GM23338 (cell line): ENCODE data around the gene CTDSPL. TPM values are rescaled to one million over a fixed set of nuclear protein-coding genes. Genes with fewer than 3 reads are reported as not detected.
A peak's percentile ranks its signal among the peaks of the same experiment; 100 is the strongest.

ENCODE experiments used
- ATAC-seq: fragments of 200-7000 bp; cut with Tn5 transposase; 3 replicates; pipeline ENCODE4 v1.9.1; 2020
- DNase-seq: peaks from one replicate; pipeline ENCODE4 v3.0.0-alpha.2; 2015; ENCODE audit warnings: low spot score
- H2AFZ ChIP-seq: fragments of 200-600 bp; sonication (generic); 2 replicates; pipeline ENCODE4 v1.8.0; 2016; ENCODE audit warnings: antibody characterized with exemption, mild to moderate bottlenecking, moderate library complexity
- H3F3A ChIP-seq: fragments of 200-600 bp; sonication (generic); replicated peaks from 2 replicates; pipeline ENCODE4 v1.8.0; 2017; ENCODE audit warnings: antibody characterized with exemption, mixed run types, low read depth
- H3K27ac ChIP-seq: fragments of 200-600 bp; sonication (generic); 2 replicates; pipeline ENCODE4 v1.6.1; 2016; ENCODE audit warnings: low read depth
- H3K27me3 ChIP-seq: fragments of 200-600 bp; sonication (generic); 2 replicates; pipeline ENCODE4 v1.8.0; 2016; ENCODE audit warnings: mild to moderate bottlenecking, mixed run types, moderate library complexity; ENCODE audit not compliant: insufficient read depth
- H3K36me3 ChIP-seq: fragments of 200-600 bp; sonication (generic); 2 replicates; pipeline ENCODE4 v1.8.0; 2016; ENCODE audit warnings: mild to moderate bottlenecking; ENCODE audit not compliant: insufficient read depth
- H3K4me1 ChIP-seq: fragments of 200-600 bp; sonication (generic); 2 replicates; pipeline ENCODE4 v1.8.0; 2016; ENCODE audit warnings: mild to moderate bottlenecking, moderate library complexity; ENCODE audit not compliant: insufficient read depth
- H3K4me2 ChIP-seq: fragments of 200-600 bp; sonication (generic); 2 replicates; pipeline ENCODE4 v1.7.1; 2017; ENCODE audit warnings: mixed run types
- H3K4me3 ChIP-seq: fragments of 200-600 bp; sonication (generic); 2 replicates; pipeline ENCODE4 v1.6.1; 2016; ENCODE audit warnings: mixed run types
- H3K79me2 ChIP-seq: fragments of 200-600 bp; sonication (generic); replicated peaks from 2 replicates; pipeline ENCODE4 v1.8.0; 2017; ENCODE audit warnings: mild to moderate bottlenecking; ENCODE audit not compliant: insufficient read depth
- H3K9me2 ChIP-seq: fragments of 200-600 bp; sonication (generic); 2 replicates; pipeline ENCODE4 v1.8.0; 2017; ENCODE audit not compliant: insufficient read depth
- H4K20me1 ChIP-seq: fragments of 200-600 bp; sonication (generic); replicated peaks from 2 replicates; pipeline ENCODE4 v1.8.0; 2017; ENCODE audit warnings: mild to moderate bottlenecking; ENCODE audit not compliant: insufficient read depth
- H3K27ac Mint-ChIP-seq: 2 replicates; pipeline ENCODE4 v1.8.0; 2020; ENCODE audit warnings: inconsistent platforms, mild to moderate bottlenecking, moderate library complexity, mixed read lengths
- H3K27me3 Mint-ChIP-seq: 3 replicates; pipeline ENCODE4 v1.8.0; 2022; ENCODE audit warnings: low read depth, mild to moderate bottlenecking, moderate library complexity, mixed read lengths, inconsistent platforms; ENCODE audit not compliant: insufficient read depth, poor library complexity
- H3K36me3 Mint-ChIP-seq: 3 replicates; pipeline ENCODE4 v1.8.0; 2021; ENCODE audit warnings: low read depth, mild to moderate bottlenecking, inconsistent platforms, moderate library complexity, mixed read lengths
- H3K4me1 Mint-ChIP-seq: 3 replicates; pipeline ENCODE4 v1.8.0; 2020; ENCODE audit warnings: mild to moderate bottlenecking, inconsistent platforms, mixed read lengths
- H3K4me3 Mint-ChIP-seq: 3 replicates; pipeline ENCODE4 v1.8.0; 2021; ENCODE audit warnings: moderate library complexity, mild to moderate bottlenecking, inconsistent platforms, mixed read lengths
- H3K9me3 Mint-ChIP-seq: 3 replicates; pipeline ENCODE4 v1.8.0; 2020; ENCODE audit warnings: moderate library complexity, mild to moderate bottlenecking, inconsistent platforms, mixed read lengths
- CREB1 ChIP-seq: fragments of 250-450 bp; sonication (Bioruptor Pico); IDR thresholded peaks from 2 replicates; pipeline ENCODE4 v1.5.0; 2020; ENCODE audit warnings: low read depth, mild to moderate bottlenecking, moderate library complexity
- CTCF ChIP-seq, 2 experiments: fragments of 200-600 bp in 1 of 2; sonication (generic) in 1 of 2; conservative IDR thresholded peaks; 2 replicates each; pipeline versions ENCODE4 v1.5.1 to v1.6.1; 2016 to 2017; ENCODE audit warnings: antibody characterized with exemption in 2 of 2, low read depth in 2 of 2, mild to moderate bottlenecking in 2 of 2, moderate library complexity in 1 of 2
- ETS1 ChIP-seq: IDR thresholded peaks from 2 replicates; pipeline ENCODE4 v1.6.1; 2016; ENCODE audit warnings: antibody characterized with exemption
- EZH2phosphoT487 ChIP-seq: fragments of 200-600 bp; sonication (generic); IDR thresholded peaks from one replicate; pipeline ENCODE4 v1.8.1; 2018; ENCODE audit warnings: antibody characterized with exemption; ENCODE audit not compliant: unreplicated experiment
- JUNB ChIP-seq: IDR thresholded peaks from one replicate; pipeline ENCODE4 v1.6.1; 2016; ENCODE audit warnings: antibody characterized with exemption; ENCODE audit not compliant: unreplicated experiment
- NANOG ChIP-seq: IDR thresholded peaks from 2 replicates; pipeline ENCODE4 v1.6.1; 2016; ENCODE audit warnings: antibody characterized with exemption, borderline replicate concordance
- POLR2AphosphoS5 ChIP-seq: IDR thresholded peaks from 2 replicates; pipeline ENCODE4 v1.6.1; 2016; ENCODE audit warnings: antibody characterized with exemption, low read depth
- REST ChIP-seq: IDR thresholded peaks from one replicate; pipeline ENCODE4 v1.6.1; 2018; ENCODE audit warnings: antibody characterized with exemption; ENCODE audit not compliant: unreplicated experiment
- STAT1 ChIP-seq: IDR thresholded peaks from one replicate; pipeline ENCODE4 v1.6.1; 2016; ENCODE audit warnings: antibody characterized with exemption; ENCODE audit not compliant: unreplicated experiment
- ZNF114 ChIP-seq: fragments of 250-450 bp; sonication (Bioruptor Pico); IDR thresholded peaks from 2 replicates; pipeline ENCODE4 v1.5.0; 2020; ENCODE audit warnings: mild to moderate bottlenecking, moderate library complexity
- ZNF331 ChIP-seq: fragments of 250-450 bp; sonication (Bioruptor Pico); IDR thresholded peaks from 2 replicates; pipeline ENCODE4 v1.5.0; 2020; ENCODE audit warnings: low read depth, mild to moderate bottlenecking, moderate library complexity
- polyA plus RNA-seq: library from polyadenylated mRNA; unstranded; fragments of >200 nt; fragmentation: Nextera tagmentation; extraction: Ambion mirVana; gene quantifications from 2 replicates; pipeline ENCODE4 v1.2.1, GENCODE V29; 2016
- total RNA-seq: library from RNA; depleted of rRNA; stranded (reverse); fragments of >200 nt; shearing (Covaris generic); gene quantifications from 2 replicates; pipeline ENCODE4 v1.2.3, GENCODE V29; 2014

CTDSPL gene
- total and polyA plus RNA-seq, 2 experiments from 2014 or later, result 23.2 to 42.0 TPM

- TF ChIP-seq POLR2AphosphoS5, result no peak
- no peak for TF ChIP-seq CREB1 (CRISPR knock-in tag)
- TF ChIP-seq STAT1, result no peak
- no peak for TF ChIP-seq NANOG
- TF ChIP-seq ZNF331 (CRISPR knock-in tag), result no peak
- TF ChIP-seq JUNB, result no peak
- TF ChIP-seq REST, result no peak
These were observed 136.2 kb downstream of the CTDSPL start (continued) for GRCh38 chr3:37997791-37998370.

- Histone ChIP-seq H3F3A (no peaks in the 10 kb centered on the region), H3K4me3 (no peak overlapping the region; the same call in 1 of the 2 replicates), H3K9me2 (no peaks in the 10 kb centered on the region), H2AFZ (no peak overlapping the region), H3K79me2 (no peaks in the 10 kb centered on the region), H3K4me1 (peaks cover 9% of the 10 kb centered on the region), H3K36me3 (no peaks in the 10 kb centered on the region), H3K27ac (no peak overlapping the region), H3K27me3 (no peaks in the 10 kb centered on the region; the same call in 1 of the 2 replicates), H4K20me1 (no peaks in the 10 kb centered on the region), H3K4me2 (no peak overlapping the region)
- Mint-ChIP-seq H3K4me3 (peak overlapping the region; percentile 70; the same call in 1 of the 3 replicates), H3K36me3 (peaks cover 3% of the 10 kb centered on the region; the same call in 1 of the 3 replicates), H3K9me3 (no peaks in the 10 kb centered on the region), H3K27me3 (peaks cover 11% of the 10 kb centered on the region), H3K27ac (no peak overlapping the region), H3K4me1 (peaks cover 17% of the 10 kb centered on the region)
- ATAC-seq (no peak), DNase-seq (no peak)
- TF ChIP-seq STAT1 (no peak), CTCF (conservative IDR thresholded peaks at IDR 0.05; ENCODE audit: low read depth in 2 of 2) (no peak), POLR2AphosphoS5 (no peak), REST (no peak), ZNF114 (CRISPR knock-in tag) (no peak), ZNF331 (CRISPR knock-in tag) (no peak), JUNB (no peak), ETS1 (no peak), NANOG (no peak), CREB1 (CRISPR knock-in tag) (no peak), EZH2phosphoT487 (no peak)
These were observed 138.2 kb downstream of the CTDSPL start for GRCh38 chr3:37999836-38000235.
